Caco-2 (cell line): ENCODE results near the gene RXFP1. TPM values are rescaled to one million over a fixed set of nuclear protein-coding genes. Genes with fewer than 3 reads are reported as not detected.

Experiments used
- BruUV-seq: library from RNA; stranded (reverse); fragments of 400-500 nt; replicated peaks from 2 replicates; lab custom pipeline; 2021; lab: Mats Ljungman, UMichigan
- CTCF ChIA-PET: fragments of 300-600 bp; sonication (Branson Sonifier 250); formaldehyde crosslinking; loops from one replicate; lab custom pipeline; 2022; ENCODE audit warnings: antibody characterized with exemption; lab: Charles Lee
- POLR2A ChIA-PET: fragments of 300-600 bp; sonication (Branson Sonifier 250); formaldehyde crosslinking; loops from one replicate; lab custom pipeline; 2022; ENCODE audit warnings: antibody characterized with exemption; lab: Charles Lee
- DNase-seq, 2 experiments: peaks; one replicate each; pipeline versions ENCODE4 v3.0.0 to v3.0.0-alpha.2; 2020 to 2022
- H3K27me3 ChIP-seq: replicated peaks from 2 replicates; pipeline ENCODE4 v1.6.0; 2011; ENCODE audit warnings: low read length; ENCODE audit not compliant: control insufficient read depth, insufficient read depth
- H3K36me3 ChIP-seq: 2 replicates; pipeline ENCODE4 v1.5.1; 2011; ENCODE audit warnings: low read length; ENCODE audit not compliant: control insufficient read depth, insufficient read depth
- H3K4me1 ChIP-seq: fragments of 250-450 bp; sonication (Bioruptor Pico); 2 replicates; pipeline ENCODE4 v1.5.1; 2020; ENCODE audit warnings: mild to moderate bottlenecking
- H3K4me3 ChIP-seq: 2 replicates; pipeline ENCODE4 v1.5.1; 2011; ENCODE audit warnings: low read depth, mild to moderate bottlenecking, control low read depth, low read length
- H3K9me3 ChIP-seq: fragments of 250-450 bp; sonication (Bioruptor Pico); 2 replicates; pipeline ENCODE4 v1.5.1; 2020; ENCODE audit warnings: mild to moderate bottlenecking, moderate library complexity
- H3K27ac Mint-ChIP-seq: one replicate; pipeline ENCODE4 v1.8.0; 2022; ENCODE audit warnings: mixed read lengths; ENCODE audit not compliant: unreplicated experiment
- H3K27me3 Mint-ChIP-seq: one replicate; pipeline ENCODE4 v1.8.0; 2022; ENCODE audit warnings: mixed read lengths; ENCODE audit not compliant: insufficient read depth, unreplicated experiment
- H3K36me3 Mint-ChIP-seq: one replicate; pipeline ENCODE4 v1.8.0; 2022; ENCODE audit warnings: mild to moderate bottlenecking, mixed read lengths; ENCODE audit not compliant: insufficient read depth, unreplicated experiment
- H3K4me1 Mint-ChIP-seq: one replicate; pipeline ENCODE4 v1.8.0; 2022; ENCODE audit warnings: low read depth, mixed read lengths; ENCODE audit not compliant: unreplicated experiment
- H3K4me3 Mint-ChIP-seq: one replicate; pipeline ENCODE4 v1.8.0; 2022; ENCODE audit warnings: mild to moderate bottlenecking, moderate library complexity, mixed read lengths; ENCODE audit not compliant: unreplicated experiment
- H3K9me3 Mint-ChIP-seq: one replicate; pipeline ENCODE4 v1.8.0; 2022; ENCODE audit warnings: mixed read lengths; ENCODE audit not compliant: unreplicated experiment
- intact Hi-C: fragments of 100-400 bp; cut with micrococcal nuclease; formaldehyde crosslinking; loops from one replicate; pipeline ENCODE4 v1.10.0; 2022; ENCODE audit not compliant: unreplicated experiment
- total RNA-seq: library from RNA; stranded (reverse); gene quantifications from 2 replicates; pipeline ENCODE4 v1.2.3, GENCODE V29; 2022
- TF ChIP-seq, protein P1 (sequence below), 2 experiments: fragments of 200-600 bp in 1 of 2; IDR thresholded peaks; 1 replicate in 1 of 2; 2 replicates in 1 of 2; pipeline versions ENCODE4 v1.5.1 to v1.8.0; 2011 to 2022; ENCODE audit warnings: antibody characterized with exemption in 1 of 2, control low read depth in 1 of 2, inconsistent platforms in 1 of 2, low read depth in 1 of 2, low read length in 1 of 2, mild to moderate bottlenecking in 1 of 2, moderate library complexity in 1 of 2; ENCODE audit not compliant: insufficient read depth in 1 of 2, severe bottlenecking in 1 of 2, unreplicated experiment in 1 of 2

RXFP1 gene
- total RNA-seq, 1 experiment from 2014 or later = not detected

- no peak overlapping the region for H3K27ac Mint-ChIP-seq
Observed at GRCh38 chr4:158676076-158676475, 154.4 kb downstream of the RXFP1 start.

GRCh38 chr4:158678767-158679166, 157.1 kb downstream of the RXFP1 start:
- BruUV-seq = no TSS peak

More at GRCh38 chr4:158676076-158676475, 154.4 kb downstream of the RXFP1 start:
- TF ChIP-seq, protein P1, sequence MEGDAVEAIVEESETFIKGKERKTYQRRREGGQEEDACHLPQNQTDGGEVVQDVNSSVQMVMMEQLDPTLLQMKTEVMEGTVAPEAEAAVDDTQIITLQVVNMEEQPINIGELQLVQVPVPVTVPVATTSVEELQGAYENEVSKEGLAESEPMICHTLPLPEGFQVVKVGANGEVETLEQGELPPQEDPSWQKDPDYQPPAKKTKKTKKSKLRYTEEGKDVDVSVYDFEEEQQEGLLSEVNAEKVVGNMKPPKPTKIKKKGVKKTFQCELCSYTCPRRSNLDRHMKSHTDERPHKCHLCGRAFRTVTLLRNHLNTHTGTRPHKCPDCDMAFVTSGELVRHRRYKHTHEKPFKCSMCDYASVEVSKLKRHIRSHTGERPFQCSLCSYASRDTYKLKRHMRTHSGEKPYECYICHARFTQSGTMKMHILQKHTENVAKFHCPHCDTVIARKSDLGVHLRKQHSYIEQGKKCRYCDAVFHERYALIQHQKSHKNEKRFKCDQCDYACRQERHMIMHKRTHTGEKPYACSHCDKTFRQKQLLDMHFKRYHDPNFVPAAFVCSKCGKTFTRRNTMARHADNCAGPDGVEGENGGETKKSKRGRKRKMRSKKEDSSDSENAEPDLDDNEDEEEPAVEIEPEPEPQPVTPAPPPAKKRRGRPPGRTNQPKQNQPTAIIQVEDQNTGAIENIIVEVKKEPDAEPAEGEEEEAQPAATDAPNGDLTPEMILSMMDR (IDR thresholded peaks at IDR 0.05; ENCODE audit: insufficient read depth in 1 of 2, low read depth in 1 of 2, low read length in 1 of 2, severe bottlenecking in 1 of 2, unreplicated experiment in 1 of 2) = no peak
- ChIA-PET CTCF (no interaction called here), POLR2A (no interaction called here)
- DNase-seq = no peak
- Histone ChIP-seq H3K4me1 (peaks cover 11% of the 10 kb centered on the region; the same call in 1 of the 2 replicates), H3K9me3 (no peaks in the 10 kb centered on the region), H3K4me3 (no peak overlapping the region), H3K36me3 (no peaks in the 10 kb centered on the region), H3K27me3 (no peaks in the 10 kb centered on the region)
- peaks cover under 1% of the 10 kb centered on the region for H3K4me1 Mint-ChIP-seq
- H3K4me3 Mint-ChIP-seq = no peak overlapping the region
- no TSS peak for BruUV-seq
- peaks cover 9% of the 10 kb centered on the region for H3K36me3 Mint-ChIP-seq
- H3K9me3 Mint-ChIP-seq = no peaks in the 10 kb centered on the region
- intact Hi-C loops = loop anchor here (10.0 kb wide), 1 partner anchor 369 kb away; no protein-coding TSS in a partner anchor
- no peaks in the 10 kb centered on the region for H3K27me3 Mint-ChIP-seq

GRCh38 chr4:158681629-158682028, 159.9 kb downstream of the RXFP1 start:
- no TSS peak for BruUV-seq
- POLR2A ChIA-PET = no interaction called here

More at GRCh38 chr4:158678767-158679166, 157.1 kb downstream of the RXFP1 start:
- no peaks in the 10 kb centered on the region for H3K9me3 Mint-ChIP-seq
- no peak overlapping the region for H3K4me3 Mint-ChIP-seq
- Histone ChIP-seq H3K4me3 (no peak overlapping the region), H3K36me3 (no peaks in the 10 kb centered on the region), H3K9me3 (no peaks in the 10 kb centered on the region), H3K27me3 (no peaks in the 10 kb centered on the region), H3K4me1 (peaks cover 11% of the 10 kb centered on the region; the same call in 1 of the 2 replicates)
- ChIA-PET CTCF (no interaction called here), POLR2A (no interaction called here)
- TF ChIP-seq, protein P1 (IDR thresholded peaks at IDR 0.05; ENCODE audit: insufficient read depth in 1 of 2, low read depth in 1 of 2, low read length in 1 of 2, severe bottlenecking in 1 of 2, unreplicated experiment in 1 of 2) = no peak
- H3K4me1 Mint-ChIP-seq = no peaks in the 10 kb centered on the region
- intact Hi-C loops = loop anchor here (10.0 kb wide), 1 partner anchor 366 kb away; no protein-coding TSS in a partner anchor
- no peaks in the 10 kb centered on the region for H3K27me3 Mint-ChIP-seq
- no peaks in the 10 kb centered on the region for H3K36me3 Mint-ChIP-seq
- DNase-seq = no peak
- H3K27ac Mint-ChIP-seq = no peak overlapping the region

More at GRCh38 chr4:158681629-158682028, 159.9 kb downstream of the RXFP1 start:
- no peak overlapping the region for H3K4me3 ChIP-seq
- no peak overlapping the region for H3K27ac Mint-ChIP-seq
- intact Hi-C loops = no loop called here
- no peaks in the 10 kb centered on the region for H3K9me3 ChIP-seq
- TF ChIP-seq, protein P1 (IDR thresholded peaks at IDR 0.05; ENCODE audit: insufficient read depth in 1 of 2, low read depth in 1 of 2, low read length in 1 of 2, severe bottlenecking in 1 of 2, unreplicated experiment in 1 of 2) = no peak
- DNase-seq = no peak
- no peaks in the 10 kb centered on the region for H3K27me3 ChIP-seq
- H3K4me3 Mint-ChIP-seq = no peak overlapping the region
- H3K27me3 Mint-ChIP-seq = no peaks in the 10 kb centered on the region
- H3K9me3 Mint-ChIP-seq = no peaks in the 10 kb centered on the region
- no peaks in the 10 kb centered on the region for H3K36me3 ChIP-seq
- CTCF ChIA-PET = no interaction called here
- H3K4me1 ChIP-seq = peaks cover 11% of the 10 kb centered on the region; the same call in 1 of the 2 replicates
- H3K36me3 Mint-ChIP-seq = no peaks in the 10 kb centered on the region
- no peaks in the 10 kb centered on the region for H3K4me1 Mint-ChIP-seq
